Fibroblast of peridontal ligament (primary cell): ENCODE measurements around the gene ITPR2.

Source experiments
- DNase-seq: peaks from one replicate; pipeline ENCODE4 v3.0.0-alpha.2; 2010; ENCODE audit errors: extremely low read depth

The ITPR2 gene

GRCh38 chr12:26402648-26403047 is 430.3 kb downstream of the ITPR2 start:
- DNase-seq: no peak

GRCh38 chr12:26401874-26402273 is 431.1 kb downstream of the ITPR2 start:
- no peak for DNase-seq

- no peak for DNase-seq
These were observed 432.4 kb downstream of the ITPR2 start for GRCh38 chr12:26400627-26401026.

GRCh38 chr12:26399381-26399780 is 433.6 kb downstream of the ITPR2 start:
- DNase-seq: no peak

GRCh38 chr12:26396402-26396801 is 436.6 kb downstream of the ITPR2 start:
- no peak for DNase-seq

- DNase-seq: no peak
These were observed 443.7 kb downstream of the ITPR2 start for GRCh38 chr12:26389343-26389742.

GRCh38 chr12:26384536-26384935 is 448.5 kb downstream of the ITPR2 start:
- no peak for DNase-seq

- DNase-seq: no peak
These were observed 450.0 kb downstream of the ITPR2 start for GRCh38 chr12:26383041-26383440.

- no peak for DNase-seq
These were observed 452.1 kb downstream of the ITPR2 start for GRCh38 chr12:26380897-26381296.

GRCh38 chr12:26379777-26380467 is 453.1 kb downstream of the ITPR2 start:
- DNase-seq: no peak

- no peak for DNase-seq
These were observed 454.3 kb downstream of the ITPR2 start for GRCh38 chr12:26378711-26379110.

GRCh38 chr12:26374934-26375680 is 457.9 kb downstream of the ITPR2 start:
- peak; percentile 38 for DNase-seq

- DNase-seq: peak; percentile 20
These were observed 459.1 kb downstream of the ITPR2 start for GRCh38 chr12:26373606-26374495.

GRCh38 chr12:26372866-26373265 is 460.1 kb downstream of the ITPR2 start:
- DNase-seq: no peak

- DNase-seq: no peak
These were observed 462.9 kb downstream of the ITPR2 start for GRCh38 chr12:26370098-26370497.

GRCh38 chr12:26369588-26369987 is 463.4 kb downstream of the ITPR2 start:
- peak; percentile 90 for DNase-seq

- DNase-seq: peak; percentile 64
These were observed 464.8 kb downstream of the ITPR2 start for GRCh38 chr12:26367991-26368730.

- DNase-seq: no peak
These were observed 471.0 kb downstream of the ITPR2 start for GRCh38 chr12:26361964-26362363.

- DNase-seq: no peak
These were observed 472.9 kb downstream of the ITPR2 start for GRCh38 chr12:26360062-26360461.

- DNase-seq: no peak
These were observed 473.4 kb downstream of the ITPR2 start for GRCh38 chr12:26359576-26359975.

- DNase-seq: no peak
These were observed 474.3 kb downstream of the ITPR2 start for GRCh38 chr12:26358651-26359050.

- no peak for DNase-seq
These were observed 485.7 kb downstream of the ITPR2 start for GRCh38 chr12:26347300-26347699.
